ENCODE data around the gene RUVBL1.

GRCh38 chr3:128155616-128156360, 32.2 kb upstream of the RUVBL1 start:
- TF ChIP-seq, protein P1, sequence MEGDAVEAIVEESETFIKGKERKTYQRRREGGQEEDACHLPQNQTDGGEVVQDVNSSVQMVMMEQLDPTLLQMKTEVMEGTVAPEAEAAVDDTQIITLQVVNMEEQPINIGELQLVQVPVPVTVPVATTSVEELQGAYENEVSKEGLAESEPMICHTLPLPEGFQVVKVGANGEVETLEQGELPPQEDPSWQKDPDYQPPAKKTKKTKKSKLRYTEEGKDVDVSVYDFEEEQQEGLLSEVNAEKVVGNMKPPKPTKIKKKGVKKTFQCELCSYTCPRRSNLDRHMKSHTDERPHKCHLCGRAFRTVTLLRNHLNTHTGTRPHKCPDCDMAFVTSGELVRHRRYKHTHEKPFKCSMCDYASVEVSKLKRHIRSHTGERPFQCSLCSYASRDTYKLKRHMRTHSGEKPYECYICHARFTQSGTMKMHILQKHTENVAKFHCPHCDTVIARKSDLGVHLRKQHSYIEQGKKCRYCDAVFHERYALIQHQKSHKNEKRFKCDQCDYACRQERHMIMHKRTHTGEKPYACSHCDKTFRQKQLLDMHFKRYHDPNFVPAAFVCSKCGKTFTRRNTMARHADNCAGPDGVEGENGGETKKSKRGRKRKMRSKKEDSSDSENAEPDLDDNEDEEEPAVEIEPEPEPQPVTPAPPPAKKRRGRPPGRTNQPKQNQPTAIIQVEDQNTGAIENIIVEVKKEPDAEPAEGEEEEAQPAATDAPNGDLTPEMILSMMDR (optimal IDR thresholded peaks at IDR 0.05 in 1 of 3, IDR thresholded peaks at IDR 0.05 in 1 of 3, conservative IDR thresholded peaks at IDR 0.05 in 1 of 3; ENCODE audit: extremely low read depth in 1 of 3, insufficient read depth in 2 of 3, low read length in 3 of 3), result no peak
- TF ChIP-seq EZH2 (IDR thresholded peaks at IDR 0.05; ENCODE audit: low read length), result no peak
